ENCODE measurements around the gene EHD4.

Gene EHD4

GRCh38 chr15:41996376-41996775, 24.0 kb upstream of the EHD4 start:
- no peak overlapping the region for H3K4me3 ChIP-seq (ENCODE audit: low read depth, low read length)
- TF ChIP-seq ZNF138 (tag by site-specific recombination; IDR thresholded peaks at IDR 0.05; ENCODE audit: borderline replicate concordance) (no peak), ZNF488 (tag by site-specific recombination; IDR thresholded peaks at IDR 0.05) (no peak), ZNF121 (tag by site-specific recombination; IDR thresholded peaks at IDR 0.05) (no peak), ZNF132 (tag by site-specific recombination; IDR thresholded peaks at IDR 0.05; ENCODE audit: borderline replicate concordance) (no peak), ZSCAN4 (tag by site-specific recombination; IDR thresholded peaks at IDR 0.05) (no peak), ZNF626 (tag by site-specific recombination; IDR thresholded peaks at IDR 0.05) (no peak), ZNF2 (tag by site-specific recombination; IDR thresholded peaks at IDR 0.05) (no peak), ZSCAN16 (tag by site-specific recombination; IDR thresholded peaks at IDR 0.05) (no peak), ZNF473 (tag by site-specific recombination; IDR thresholded peaks at IDR 0.05) (no peak), ZNF530 (tag by site-specific recombination; IDR thresholded peaks at IDR 0.05; ENCODE audit: low read depth) (no peak), ZNF23 (tag by site-specific recombination; IDR thresholded peaks at IDR 0.05; ENCODE audit: borderline replicate concordance) (no peak), ZNF610 (tag by site-specific recombination; IDR thresholded peaks at IDR 0.05; ENCODE audit: borderline replicate concordance) (no peak), KLF10 (tag by site-specific recombination; IDR thresholded peaks at IDR 0.05) (no peak), ZBTB11 (tag by site-specific recombination; conservative IDR thresholded peaks at IDR 0.05; ENCODE audit: low read depth) (no peak), YY1 (tag by site-specific recombination; IDR thresholded peaks at IDR 0.05) (no peak)
- ChIA-PET POLR2A (no interaction called here), CTCF (interaction anchor here (0.6 to 2.3 kb wide), 4 partner anchors 8 to 84 kb away, joined by 3 to 5 read pairs (median 4); no protein-coding TSS in a partner anchor)
- no peaks in the 10 kb centered on the region for H3K4me1 ChIP-seq (ENCODE audit: control insufficient read depth, insufficient read depth, low read length)
- no peaks in the 10 kb centered on the region for H3K9me3 ChIP-seq (ENCODE audit: control insufficient read depth, insufficient read depth, low read depth, low read length)
- H3K27ac ChIP-seq (ENCODE audit: extremely low read depth, low read depth, low read length) = no peak overlapping the region
- H3K36me3 ChIP-seq (ENCODE audit: control insufficient read depth in 2 of 2, insufficient read depth in 1 of 2, low read length in 2 of 2) = no peaks in the 10 kb centered on the region

- Histone ChIP-seq H3K36me3 (ENCODE audit: control insufficient read depth in 2 of 2, insufficient read depth in 1 of 2, low read length in 2 of 2) (no peaks in the 10 kb centered on the region), H3K4me3 (ENCODE audit: low read depth, low read length) (no peak overlapping the region), H3K27ac (ENCODE audit: extremely low read depth, low read depth, low read length) (no peak overlapping the region), H3K9me3 (ENCODE audit: control insufficient read depth, insufficient read depth, low read depth, low read length) (no peaks in the 10 kb centered on the region), H3K4me1 (ENCODE audit: control insufficient read depth, insufficient read depth, low read length) (no peaks in the 10 kb centered on the region)
- ChIA-PET POLR2A (no interaction called here), CTCF (interaction anchor here (0.6 to 1.4 kb wide), 4 partner anchors 58 to 126 kb away, joined by 3 to 4 read pairs (median 4); no protein-coding TSS in a partner anchor)
- TF ChIP-seq ZNF140 (tag by site-specific recombination; IDR thresholded peaks at IDR 0.05) (no peak), ZNF16 (tag by site-specific recombination; IDR thresholded peaks at IDR 0.05; ENCODE audit: low read depth) (no peak), ZNF658 (tag by site-specific recombination; IDR thresholded peaks at IDR 0.05) (no peak), ZFP37 (tag by site-specific recombination; IDR thresholded peaks at IDR 0.05) (no peak), ZNF394 (tag by site-specific recombination; IDR thresholded peaks at IDR 0.05; ENCODE audit: borderline replicate concordance) (no peak), SETDB1 (IDR thresholded peaks at IDR 0.05; ENCODE audit: insufficient read length, low read length) (no peak), PATZ1 (tag by site-specific recombination; IDR thresholded peaks at IDR 0.05) (no peak), ELK4 (IDR thresholded peaks at IDR 0.05; ENCODE audit: borderline replicate concordance, low read depth, low read length) (no peak), ZNF148 (tag by site-specific recombination; IDR thresholded peaks at IDR 0.05; ENCODE audit: borderline replicate concordance) (no peak), ZFHX2 (tag by site-specific recombination; conservative IDR thresholded peaks at IDR 0.05) (no peak)
Measured at GRCh38 chr15:41995476-41995855, 23.1 kb upstream of the EHD4 start.

Measured in HEK293 (cell line).